Measurements from ENCODE around the gene PKNOX2. TPM values are rescaled to one million over a fixed set of nuclear protein-coding genes. Genes with fewer than 3 reads are reported as not detected.

The PKNOX2 gene
- polyA plus RNA-seq, 1 experiment = 0.02 TPM

GRCh38 chr11:125304876-125305275, 140.3 kb downstream of the PKNOX2 start:
- Histone ChIP-seq H3K27me3 (ENCODE audit: control insufficient read depth, insufficient read depth, low read length) (peaks cover 2% of the 10 kb centered on the region; the same call in 1 of the 2 replicates), H3K4me3 (ENCODE audit: low read depth, low read length) (no peak overlapping the region), H3K36me3 (ENCODE audit: control insufficient read depth, insufficient read depth, low read length) (no peaks in the 10 kb centered on the region)
- TF ChIP-seq CTCF (IDR thresholded peaks at IDR 0.05; ENCODE audit: insufficient read depth, low read depth, low read length) = no peak
- DNase-seq (ENCODE audit: low read depth) = no peak
- ChIA-PET POLR2A (no interaction called here), CTCF (interaction anchor here (1.5 kb wide), 1 partner anchor 41 kb away, joined by 5 read pairs; no protein-coding TSS in a partner anchor)

GRCh38 chr11:125305345-125305744, 140.8 kb downstream of the PKNOX2 start:
- Histone ChIP-seq H3K4me3 (ENCODE audit: low read depth, low read length) (no peak overlapping the region), H3K27me3 (ENCODE audit: control insufficient read depth, insufficient read depth, low read length) (peaks cover 2% of the 10 kb centered on the region; the same call in 1 of the 2 replicates), H3K36me3 (ENCODE audit: control insufficient read depth, insufficient read depth, low read length) (no peaks in the 10 kb centered on the region)
- CTCF ChIA-PET = interaction anchor here (1.5 kb wide), 1 partner anchor 41 kb away, joined by 5 read pairs; no protein-coding TSS in a partner anchor
- POLR2A ChIA-PET = no interaction called here
- no peak for DNase-seq (ENCODE audit: low read depth)
- TF ChIP-seq CTCF (IDR thresholded peaks at IDR 0.05; ENCODE audit: insufficient read depth, low read depth, low read length) = no peak

GRCh38 chr11:125306476-125306875, 141.9 kb downstream of the PKNOX2 start:
- ChIA-PET CTCF (no interaction called here), POLR2A (interaction anchor here (0.5 kb wide), 1 partner anchor 627 kb away, joined by 5 read pairs; no protein-coding TSS in a partner anchor)
- TF ChIP-seq CTCF (IDR thresholded peaks at IDR 0.05; ENCODE audit: insufficient read depth, low read depth, low read length) = no peak

GRCh38 chr11:125308246-125308645, 143.7 kb downstream of the PKNOX2 start:
- no peak for DNase-seq (ENCODE audit: low read depth)
- H3K36me3 ChIP-seq (ENCODE audit: control insufficient read depth, insufficient read depth, low read length) = no peaks in the 10 kb centered on the region
- TF ChIP-seq CTCF (IDR thresholded peaks at IDR 0.05; ENCODE audit: insufficient read depth, low read depth, low read length) = no peak
- H3K27me3 ChIP-seq (ENCODE audit: control insufficient read depth, insufficient read depth, low read length) = peaks cover 7% of the 10 kb centered on the region
- H3K4me3 ChIP-seq (ENCODE audit: low read depth, low read length) = no peak overlapping the region
- CTCF ChIA-PET = no interaction called here
- POLR2A ChIA-PET = no interaction called here

More at GRCh38 chr11:125306476-125306875, 141.9 kb downstream of the PKNOX2 start:
- Histone ChIP-seq H3K27me3 (ENCODE audit: control insufficient read depth, insufficient read depth, low read length) (peaks cover 5% of the 10 kb centered on the region; the same call in 1 of the 2 replicates), H3K36me3 (ENCODE audit: control insufficient read depth, insufficient read depth, low read length) (no peaks in the 10 kb centered on the region), H3K4me3 (ENCODE audit: low read depth, low read length) (no peak overlapping the region)
- DNase-seq (ENCODE audit: low read depth) = no peak

- ChIA-PET CTCF (interaction anchor here (1.0 to 1.2 kb wide), 2 partner anchors 15 to 60 kb away, joined by 3 read pairs; no protein-coding TSS in a partner anchor), POLR2A (no interaction called here)
- TF ChIP-seq CTCF (IDR thresholded peaks at IDR 0.05; ENCODE audit: insufficient read depth, low read depth, low read length) = no peak
- H3K27me3 ChIP-seq (ENCODE audit: control insufficient read depth, insufficient read depth, low read length) = peaks cover 11% of the 10 kb centered on the region
- no peaks in the 10 kb centered on the region for H3K36me3 ChIP-seq (ENCODE audit: control insufficient read depth, insufficient read depth, low read length)
- DNase-seq (ENCODE audit: low read depth) = no peak
- H3K4me3 ChIP-seq (ENCODE audit: low read depth, low read length) = no peak overlapping the region
These were observed 147.8 kb downstream of the PKNOX2 start for GRCh38 chr11:125312391-125312790.

Data from BJ (cell line).